OCI-LY7 (cell line): Measurements from ENCODE around the gene FGFBP1.

Experiments used
- CTCF ChIP-seq: fragments of 200-600 bp; sonication (generic); conservative IDR thresholded peaks from 2 replicates; pipeline ENCODE4 v1.5.1; 2014; ENCODE audit warnings: mild to moderate bottlenecking, antibody characterized with exemption, low read length, moderate library complexity, mixed read lengths
- EZH2phosphoT487 ChIP-seq: fragments of 200-600 bp; sonication (generic); IDR thresholded peaks from 2 replicates; pipeline ENCODE4 v1.6.1; 2018; ENCODE audit warnings: low read depth, borderline replicate concordance, mild to moderate bottlenecking, mixed run types, antibody characterized with exemption, low read length, moderate library complexity, mixed read lengths

DNA sequence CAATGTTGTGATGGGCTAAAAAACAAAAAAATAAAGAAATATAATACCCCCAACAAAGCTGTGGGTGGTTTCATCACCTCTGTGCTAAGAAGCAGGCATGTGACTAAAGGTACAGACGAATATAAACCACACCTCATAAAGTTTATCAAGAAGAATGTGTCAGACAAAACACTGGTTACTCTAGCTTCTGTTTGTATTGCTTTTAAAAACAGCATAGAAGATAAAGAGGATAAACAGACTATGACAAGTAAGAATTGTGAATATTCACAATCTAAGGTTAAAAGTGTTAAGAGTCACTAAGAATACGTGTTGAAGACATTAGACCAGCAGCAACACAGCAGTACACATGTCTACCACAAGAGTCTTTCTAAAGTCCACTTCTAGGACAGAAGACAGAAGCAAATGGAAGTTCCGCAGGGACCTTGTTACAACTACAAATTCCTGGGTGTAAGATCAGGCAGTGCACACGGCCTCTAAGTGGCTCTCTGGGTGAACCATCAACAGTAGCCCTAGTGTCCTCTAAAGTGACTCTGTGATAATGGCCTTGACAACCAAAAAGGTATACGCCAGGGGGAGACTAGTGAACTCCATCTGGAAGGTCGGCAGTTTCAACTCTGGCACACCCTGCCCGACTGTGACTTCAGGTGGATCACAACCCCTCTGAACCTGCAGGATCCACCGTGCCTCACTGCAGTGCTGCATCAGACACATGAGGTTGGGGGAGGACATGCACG lies 32.7 kb upstream of the FGFBP1 start:
- TF ChIP-seq CTCF (no peak), EZH2phosphoT487 (no peak)
